ENCODE data around the gene UGT1A3.

DNA sequence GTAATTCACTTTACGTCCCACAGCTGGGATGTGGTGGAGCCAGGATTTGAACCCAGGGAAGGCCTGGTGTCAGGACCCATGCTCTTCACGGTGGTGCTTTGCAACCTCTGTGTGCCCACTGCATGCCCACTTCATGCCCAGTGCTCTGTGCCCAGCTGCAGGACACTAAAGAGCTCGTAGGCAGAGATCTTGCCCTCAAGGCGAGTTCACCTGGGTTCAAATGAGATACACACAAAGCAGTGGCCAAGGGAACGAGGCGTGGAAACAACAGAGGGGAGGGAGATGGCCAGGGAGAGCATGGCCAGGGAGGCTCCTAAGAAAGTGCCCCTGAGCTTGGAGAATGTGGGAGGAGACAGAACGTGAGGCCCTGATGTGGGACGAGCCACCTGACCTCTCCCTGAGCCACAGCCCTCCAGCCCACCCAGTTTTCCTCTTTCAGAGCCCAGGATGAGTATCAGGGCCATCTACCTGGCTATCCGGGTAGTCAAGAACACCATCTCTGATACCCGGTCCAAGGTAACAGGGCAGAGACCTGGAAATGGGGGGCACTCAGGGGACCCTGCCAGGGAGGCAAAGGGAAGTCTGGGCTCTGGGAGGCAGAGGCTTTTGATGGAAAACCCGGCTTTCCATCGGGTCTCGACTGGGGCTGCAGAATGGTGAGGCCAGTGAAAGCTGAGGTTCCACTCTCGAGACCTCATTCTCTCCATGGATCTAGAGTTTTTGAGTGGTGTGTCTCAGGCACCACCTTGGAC lies 69.7 kb downstream of the UGT1A3 start:
- no peak for TF ChIP-seq RAD21 (IDR thresholded peaks at IDR 0.05)
- TF ChIP-seq, protein P1, sequence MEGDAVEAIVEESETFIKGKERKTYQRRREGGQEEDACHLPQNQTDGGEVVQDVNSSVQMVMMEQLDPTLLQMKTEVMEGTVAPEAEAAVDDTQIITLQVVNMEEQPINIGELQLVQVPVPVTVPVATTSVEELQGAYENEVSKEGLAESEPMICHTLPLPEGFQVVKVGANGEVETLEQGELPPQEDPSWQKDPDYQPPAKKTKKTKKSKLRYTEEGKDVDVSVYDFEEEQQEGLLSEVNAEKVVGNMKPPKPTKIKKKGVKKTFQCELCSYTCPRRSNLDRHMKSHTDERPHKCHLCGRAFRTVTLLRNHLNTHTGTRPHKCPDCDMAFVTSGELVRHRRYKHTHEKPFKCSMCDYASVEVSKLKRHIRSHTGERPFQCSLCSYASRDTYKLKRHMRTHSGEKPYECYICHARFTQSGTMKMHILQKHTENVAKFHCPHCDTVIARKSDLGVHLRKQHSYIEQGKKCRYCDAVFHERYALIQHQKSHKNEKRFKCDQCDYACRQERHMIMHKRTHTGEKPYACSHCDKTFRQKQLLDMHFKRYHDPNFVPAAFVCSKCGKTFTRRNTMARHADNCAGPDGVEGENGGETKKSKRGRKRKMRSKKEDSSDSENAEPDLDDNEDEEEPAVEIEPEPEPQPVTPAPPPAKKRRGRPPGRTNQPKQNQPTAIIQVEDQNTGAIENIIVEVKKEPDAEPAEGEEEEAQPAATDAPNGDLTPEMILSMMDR (IDR thresholded peaks at IDR 0.05; ENCODE audit: low read depth, low read length, missing input control): no peak
- TF ChIP-seq, protein P2, sequence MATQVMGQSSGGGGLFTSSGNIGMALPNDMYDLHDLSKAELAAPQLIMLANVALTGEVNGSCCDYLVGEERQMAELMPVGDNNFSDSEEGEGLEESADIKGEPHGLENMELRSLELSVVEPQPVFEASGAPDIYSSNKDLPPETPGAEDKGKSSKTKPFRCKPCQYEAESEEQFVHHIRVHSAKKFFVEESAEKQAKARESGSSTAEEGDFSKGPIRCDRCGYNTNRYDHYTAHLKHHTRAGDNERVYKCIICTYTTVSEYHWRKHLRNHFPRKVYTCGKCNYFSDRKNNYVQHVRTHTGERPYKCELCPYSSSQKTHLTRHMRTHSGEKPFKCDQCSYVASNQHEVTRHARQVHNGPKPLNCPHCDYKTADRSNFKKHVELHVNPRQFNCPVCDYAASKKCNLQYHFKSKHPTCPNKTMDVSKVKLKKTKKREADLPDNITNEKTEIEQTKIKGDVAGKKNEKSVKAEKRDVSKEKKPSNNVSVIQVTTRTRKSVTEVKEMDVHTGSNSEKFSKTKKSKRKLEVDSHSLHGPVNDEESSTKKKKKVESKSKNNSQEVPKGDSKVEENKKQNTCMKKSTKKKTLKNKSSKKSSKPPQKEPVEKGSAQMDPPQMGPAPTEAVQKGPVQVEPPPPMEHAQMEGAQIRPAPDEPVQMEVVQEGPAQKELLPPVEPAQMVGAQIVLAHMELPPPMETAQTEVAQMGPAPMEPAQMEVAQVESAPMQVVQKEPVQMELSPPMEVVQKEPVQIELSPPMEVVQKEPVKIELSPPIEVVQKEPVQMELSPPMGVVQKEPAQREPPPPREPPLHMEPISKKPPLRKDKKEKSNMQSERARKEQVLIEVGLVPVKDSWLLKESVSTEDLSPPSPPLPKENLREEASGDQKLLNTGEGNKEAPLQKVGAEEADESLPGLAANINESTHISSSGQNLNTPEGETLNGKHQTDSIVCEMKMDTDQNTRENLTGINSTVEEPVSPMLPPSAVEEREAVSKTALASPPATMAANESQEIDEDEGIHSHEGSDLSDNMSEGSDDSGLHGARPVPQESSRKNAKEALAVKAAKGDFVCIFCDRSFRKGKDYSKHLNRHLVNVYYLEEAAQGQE (IDR thresholded peaks at IDR 0.05): no peak
- no peak for TF ChIP-seq SP1 (IDR thresholded peaks at IDR 0.05)

All from liver (tissue), 3 donors.